GM18867 (cell line): ENCODE measurements around the gene GSK3A.
A peak's percentile ranks its signal among the peaks of the same experiment; 100 is the strongest.

Experiments used
- ATAC-seq: cut with Tn5 transposase; IDR thresholded peaks from one replicate; pipeline ENCODE4 v1.9.1; 2021; ENCODE audit warnings: mild to moderate bottlenecking, moderate library complexity; ENCODE audit not compliant: unreplicated experiment

Gene GSK3A

GRCh38 chr19:42230571-42230970, 11.8 kb downstream of the GSK3A start:
- no peak for ATAC-seq

- ATAC-seq = no peak
These were observed 12.5 kb downstream of the GSK3A start for GRCh38 chr19:42229855-42230351.

- no peak for ATAC-seq
These were observed 13.0 kb downstream of the GSK3A start for GRCh38 chr19:42229301-42229854.

- ATAC-seq = no peak
These were observed 13.8 kb downstream of the GSK3A start for GRCh38 chr19:42228641-42229040.

- ATAC-seq = no peak
These were observed 15.5 kb downstream of the GSK3A start for GRCh38 chr19:42226886-42227285.

- no peak for ATAC-seq
These were observed 16.6 kb downstream of the GSK3A start for GRCh38 chr19:42225718-42226292.

GRCh38 chr19:42224940-42225717, 17.3 kb downstream of the GSK3A start:
- ATAC-seq = no peak

GRCh38 chr19:42220751-42221097, 21.7 kb downstream of the GSK3A start:
- no peak for ATAC-seq

- ATAC-seq = peak; percentile 71
These were observed 22.3 kb downstream of the GSK3A start, which contains the start of gene ZNF526 for GRCh38 chr19:42219812-42220750. ZNF526 (plus strand) TSS chr19:42220312; CDS start chr19:42224404, 4,092 bp downstream.

GRCh38 chr19:42217520-42218437, 24.6 kb downstream of the GSK3A start, which contains the start of gene DEDD2:
DEDD2 (minus strand) TSS chr19:42217677; CDS start chr19:42217007, 670 bp downstream.
- ATAC-seq = peak; percentile 71

- no peak for ATAC-seq
These were observed 25.5 kb downstream of the GSK3A start for GRCh38 chr19:42216653-42217519.

- ATAC-seq = no peak
These were observed 27.5 kb downstream of the GSK3A start for GRCh38 chr19:42214810-42215485.

- no peak for ATAC-seq
These were observed 29.5 kb downstream of the GSK3A start for GRCh38 chr19:42212886-42213285.

GRCh38 chr19:42208612-42209011, 33.8 kb downstream of the GSK3A start:
- no peak for ATAC-seq

GRCh38 chr19:42207767-42208271, 34.6 kb downstream of the GSK3A start:
- ATAC-seq = no peak

- no peak for ATAC-seq
These were observed 35.3 kb downstream of the GSK3A start for GRCh38 chr19:42206871-42207755.

- ATAC-seq = no peak
These were observed 37.7 kb downstream of the GSK3A start for GRCh38 chr19:42204664-42205063.
